Fibroblast of lung (primary cell): ENCODE data around the gene PXDC1. TPM values are rescaled to one million over a fixed set of nuclear protein-coding genes. Genes with fewer than 3 reads are reported as not detected.

Experiments
- DNase-seq, 2 donors: peaks; one replicate each; pipeline versions ENCODE4 v3.0.0 to v3.0.0-alpha.2; 2010; ENCODE audit warnings: low read depth in 2 of 2
- H2AFZ ChIP-seq: 2 replicates; pipeline ENCODE4 v1.5.1; 2012; ENCODE audit warnings: low read length, control low read depth, inconsistent platforms
- H3K27ac ChIP-seq: 2 replicates; pipeline ENCODE4 v1.5.1; 2011; ENCODE audit warnings: low read length, control low read depth; ENCODE audit not compliant: insufficient read depth
- H3K27me3 ChIP-seq: 2 replicates; pipeline ENCODE4 v1.5.1; 2011; ENCODE audit warnings: mild to moderate bottlenecking, low read length; ENCODE audit not compliant: control insufficient read depth, insufficient read depth
- H3K36me3 ChIP-seq: 2 replicates; pipeline ENCODE4 v1.5.1; 2011; ENCODE audit warnings: low read length; ENCODE audit not compliant: control insufficient read depth, insufficient read depth
- H3K4me1 ChIP-seq: 2 replicates; pipeline ENCODE4 v1.5.1; 2011; ENCODE audit warnings: low read length; ENCODE audit not compliant: control insufficient read depth, insufficient read depth; ENCODE audit errors: extremely low read depth
- H3K4me2 ChIP-seq: 2 replicates; pipeline ENCODE4 v1.5.1; 2011; ENCODE audit warnings: low read length, control low read depth; ENCODE audit not compliant: insufficient read depth; ENCODE audit errors: extremely low read depth
- H3K4me3 ChIP-seq, 4 experiments: fragments of 200-600 bp in 1 of 4; sonication (generic) in 1 of 4; replicated peaks in 1 of 4; 2 replicates each; pipeline ENCODE4 v1.5.1; 2011 to 2016; ENCODE audit warnings: low read length in 4 of 4, low read depth in 3 of 4, mild to moderate bottlenecking in 3 of 4, control low read depth in 2 of 4, inconsistent platforms in 1 of 4, mixed read lengths in 1 of 4; ENCODE audit not compliant: insufficient read depth in 1 of 4; ENCODE audit errors: control extremely low read depth in 1 of 4
- H3K79me2 ChIP-seq: 2 replicates; pipeline ENCODE4 v1.5.1; 2012; ENCODE audit warnings: mild to moderate bottlenecking, low read length, inconsistent platforms; ENCODE audit not compliant: control insufficient read depth, insufficient read depth
- H3K9ac ChIP-seq: 2 replicates; pipeline ENCODE4 v1.5.1; 2011; ENCODE audit warnings: mild to moderate bottlenecking, low read length, control low read depth; ENCODE audit not compliant: insufficient read depth
- H3K9me3 ChIP-seq: 2 replicates; pipeline ENCODE4 v1.5.1; 2012; ENCODE audit warnings: low read depth, low read length; ENCODE audit not compliant: control insufficient read depth, insufficient read depth
- H4K20me1 ChIP-seq: 2 replicates; pipeline ENCODE4 v1.5.1; 2011; ENCODE audit warnings: low read length; ENCODE audit not compliant: control insufficient read depth, insufficient read depth; ENCODE audit errors: extremely low read depth
- EZH2 ChIP-seq: IDR thresholded peaks from 2 replicates; pipeline ENCODE4 v1.5.1; 2012; ENCODE audit warnings: low read length, control low read depth, mild to moderate bottlenecking; ENCODE audit errors: missing control alignments
- polyA plus RNA-seq, 2 donors: library from polyadenylated mRNA; depleted of rRNA in 1 of 2; stranded (reverse) in 1 of 2; unstranded in 1 of 2; fragments of >200 nt; gene quantifications; 2 replicates each; pipeline ENCODE4 v1.2.1, GENCODE V29; 2011 to 2012; ENCODE audit warnings: missing spikeins in 1 of 2
- total RNA-seq: library from RNA; depleted of rRNA; stranded (reverse); fragments of >200 nt; gene quantifications from 2 replicates; pipeline ENCODE4 v1.2.1, GENCODE V29; 2014
- TF ChIP-seq, protein P1 (sequence below), 2 donors: IDR thresholded peaks in 1 of 2; conservative IDR thresholded peaks in 1 of 2; 1 replicate in 1 of 2; 2 replicates in 1 of 2; pipeline ENCODE4 v1.5.1; 2011 to 2012; ENCODE audit warnings: low read length in 2 of 2, control low read depth in 1 of 2, inconsistent platforms in 1 of 2, low read depth in 1 of 2, mild to moderate bottlenecking in 1 of 2

The PXDC1 gene
- total and polyA plus RNA-seq, 2 donors (not counting 1 experiment from before 2014, with no cell fraction given) = 30.3 to 52.7 TPM

GRCh38 chr6:3765415-3765814 is 13.9 kb upstream of the PXDC1 start:
- no peak overlapping the region for H3K9ac ChIP-seq
- no peak overlapping the region for H3K27ac ChIP-seq

GRCh38 chr6:3764516-3765335 is 13.2 kb upstream of the PXDC1 start:
- no peak overlapping the region for H3K9ac ChIP-seq

More at GRCh38 chr6:3765415-3765814, 13.9 kb upstream of the PXDC1 start:
- Histone ChIP-seq H3K4me2 (no peak overlapping the region), H3K4me1 (peaks cover 8% of the 10 kb centered on the region), H4K20me1 (no peaks in the 10 kb centered on the region), H3K4me3 (no peak overlapping the region), H2AFZ (no peak overlapping the region), H3K27me3 (no peaks in the 10 kb centered on the region), H3K9me3 (no peaks in the 10 kb centered on the region), H3K79me2 (no peaks in the 10 kb centered on the region), H3K36me3 (no peaks in the 10 kb centered on the region)
- TF ChIP-seq, protein P1, sequence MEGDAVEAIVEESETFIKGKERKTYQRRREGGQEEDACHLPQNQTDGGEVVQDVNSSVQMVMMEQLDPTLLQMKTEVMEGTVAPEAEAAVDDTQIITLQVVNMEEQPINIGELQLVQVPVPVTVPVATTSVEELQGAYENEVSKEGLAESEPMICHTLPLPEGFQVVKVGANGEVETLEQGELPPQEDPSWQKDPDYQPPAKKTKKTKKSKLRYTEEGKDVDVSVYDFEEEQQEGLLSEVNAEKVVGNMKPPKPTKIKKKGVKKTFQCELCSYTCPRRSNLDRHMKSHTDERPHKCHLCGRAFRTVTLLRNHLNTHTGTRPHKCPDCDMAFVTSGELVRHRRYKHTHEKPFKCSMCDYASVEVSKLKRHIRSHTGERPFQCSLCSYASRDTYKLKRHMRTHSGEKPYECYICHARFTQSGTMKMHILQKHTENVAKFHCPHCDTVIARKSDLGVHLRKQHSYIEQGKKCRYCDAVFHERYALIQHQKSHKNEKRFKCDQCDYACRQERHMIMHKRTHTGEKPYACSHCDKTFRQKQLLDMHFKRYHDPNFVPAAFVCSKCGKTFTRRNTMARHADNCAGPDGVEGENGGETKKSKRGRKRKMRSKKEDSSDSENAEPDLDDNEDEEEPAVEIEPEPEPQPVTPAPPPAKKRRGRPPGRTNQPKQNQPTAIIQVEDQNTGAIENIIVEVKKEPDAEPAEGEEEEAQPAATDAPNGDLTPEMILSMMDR (conservative IDR thresholded peaks at IDR 0.05 in 1 of 2, IDR thresholded peaks at IDR 0.05 in 1 of 2; ENCODE audit: low read depth in 1 of 2, low read length in 2 of 2) = no peak
- TF ChIP-seq EZH2 = no peak
- no peak for DNase-seq

DNA sequence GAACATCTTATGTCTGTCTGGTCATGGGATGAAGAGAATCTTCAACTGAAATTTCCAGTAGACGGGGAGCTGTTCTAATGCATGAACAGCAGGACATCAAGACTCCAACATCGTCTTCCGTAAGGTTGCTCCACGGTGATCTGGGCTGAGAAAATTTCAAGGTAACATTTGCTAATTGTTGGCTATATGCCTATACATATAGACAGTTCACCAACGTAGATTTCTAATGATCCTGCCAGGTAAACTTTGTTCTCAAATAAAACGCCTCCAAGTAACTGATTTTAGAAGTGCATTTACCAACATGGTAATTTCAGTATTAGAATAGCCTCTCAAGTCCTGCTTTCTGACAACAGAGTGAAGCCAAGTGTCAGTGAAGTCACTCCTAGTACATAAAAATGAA is 11.3 kb upstream of the PXDC1 start:
- no peak for DNase-seq
- Histone ChIP-seq H3K27me3 (no peaks in the 10 kb centered on the region), H3K9ac (no peak overlapping the region), H3K4me3 (no peak overlapping the region), H3K27ac (no peak overlapping the region), H4K20me1 (no peaks in the 10 kb centered on the region), H3K79me2 (no peaks in the 10 kb centered on the region), H3K9me3 (no peaks in the 10 kb centered on the region), H3K4me2 (no peak overlapping the region), H2AFZ (no peak overlapping the region), H3K36me3 (no peaks in the 10 kb centered on the region), H3K4me1 (peaks cover 14% of the 10 kb centered on the region)
- TF ChIP-seq EZH2 = no peak
- TF ChIP-seq, protein P1 (conservative IDR thresholded peaks at IDR 0.05 in 1 of 2, IDR thresholded peaks at IDR 0.05 in 1 of 2; ENCODE audit: low read depth in 1 of 2, low read length in 2 of 2) = no peak

More at GRCh38 chr6:3764516-3765335, 13.2 kb upstream of the PXDC1 start:
- TF ChIP-seq, protein P1 (conservative IDR thresholded peaks at IDR 0.05 in 1 of 2, IDR thresholded peaks at IDR 0.05 in 1 of 2; ENCODE audit: low read depth in 1 of 2, low read length in 2 of 2) = no peak
- no peak for TF ChIP-seq EZH2
- Histone ChIP-seq H3K79me2 (no peaks in the 10 kb centered on the region), H2AFZ (no peak overlapping the region), H3K9me3 (no peaks in the 10 kb centered on the region), H3K27ac (no peak overlapping the region), H3K27me3 (no peaks in the 10 kb centered on the region), H3K36me3 (no peaks in the 10 kb centered on the region), H3K4me1 (peaks cover 11% of the 10 kb centered on the region), H3K4me2 (no peak overlapping the region), H4K20me1 (no peaks in the 10 kb centered on the region), H3K4me3 (no peak overlapping the region)
- DNase-seq = no peak
